GM21390 (cell line): ENCODE results near the gene FBXL17.
"Not testable (repeated sequence)": the region's sequence is repeated elsewhere in the genome, so short reads cannot be mapped to it uniquely, and the experiment has no call there.

ENCODE experiments used
- ATAC-seq: cut with Tn5 transposase; IDR thresholded peaks from one replicate; pipeline ENCODE4 v1.9.1; 2021; ENCODE audit not compliant: unreplicated experiment

The FBXL17 gene

DNA sequence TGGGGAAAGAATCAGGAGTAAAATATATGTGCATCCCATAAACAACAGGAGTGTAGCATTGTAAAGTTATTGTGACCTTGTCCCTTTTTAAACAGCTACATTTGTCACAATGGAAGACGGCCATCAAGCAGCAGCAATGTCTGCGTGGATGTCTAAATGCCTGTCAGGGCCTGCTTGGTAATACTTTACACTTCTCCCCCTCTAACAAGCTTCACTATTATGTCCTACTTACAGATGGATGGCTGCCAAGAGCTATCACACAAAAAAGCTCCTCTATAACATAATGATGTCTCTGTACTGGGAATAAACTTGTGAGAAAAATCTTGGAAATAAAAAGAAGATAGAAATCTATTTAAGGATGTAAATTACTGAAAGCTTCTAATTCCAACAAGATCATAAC, 213.0 kb downstream of the FBXL17 start:
- no peak for ATAC-seq

DNA sequence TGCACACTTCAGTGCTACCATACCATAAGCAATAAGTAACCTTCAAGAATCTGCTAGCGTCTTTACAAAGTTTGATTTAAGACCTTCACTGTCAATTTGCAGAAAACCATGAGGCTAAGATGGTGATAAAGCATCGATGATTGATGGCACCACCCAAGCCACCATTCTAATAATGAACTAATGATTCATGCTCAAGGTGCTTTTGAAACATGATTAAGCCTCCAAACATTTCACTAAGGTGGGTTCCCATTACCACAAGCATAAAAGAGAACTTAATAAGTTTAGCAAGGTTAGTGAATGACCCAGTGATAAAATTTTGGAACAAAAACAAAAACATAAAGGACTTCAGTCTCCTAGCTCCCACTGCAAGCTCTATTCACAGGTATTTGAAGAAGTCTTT, 214.7 kb downstream of the FBXL17 start:
- ATAC-seq: no peak

DNA sequence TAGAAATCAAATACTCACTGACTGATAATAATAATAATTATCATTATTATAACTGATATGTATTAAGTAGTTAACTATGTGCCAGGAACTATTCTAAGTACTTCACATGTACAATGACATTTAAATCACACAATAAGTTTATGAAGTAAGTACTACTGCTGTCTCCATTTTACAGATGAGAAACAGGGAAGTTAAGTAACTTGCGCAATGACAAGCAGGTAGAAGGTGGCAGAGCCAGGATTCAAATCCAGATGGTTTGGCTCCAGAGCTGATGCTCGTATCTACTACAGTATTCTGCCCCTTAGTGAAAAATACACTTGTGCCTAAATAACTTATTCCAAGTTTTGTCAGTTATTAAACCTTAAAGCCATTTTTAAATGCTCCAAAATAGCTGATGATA, 217.3 kb downstream of the FBXL17 start:
- ATAC-seq: no peak

DNA sequence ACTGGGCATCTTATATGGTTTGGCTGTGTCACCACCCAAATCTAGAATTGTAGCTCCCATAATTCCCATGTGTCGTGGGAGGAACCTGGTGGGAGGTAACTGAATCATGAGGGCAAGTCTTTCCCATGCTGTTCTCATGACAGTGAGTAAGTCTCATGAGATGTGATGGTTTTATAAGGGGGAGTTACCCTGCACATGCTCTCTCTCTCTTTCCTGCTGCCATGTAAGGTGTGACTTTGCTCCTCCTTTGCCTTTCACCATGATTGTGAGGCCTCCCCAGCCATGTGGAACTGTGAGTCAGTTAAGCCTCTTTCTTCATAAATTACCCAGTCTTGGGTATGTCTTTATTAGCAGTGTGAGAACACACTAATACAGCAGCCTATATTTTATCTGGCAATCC, 229.0 kb downstream of the FBXL17 start:
- not testable (repeated sequence) for ATAC-seq

DNA sequence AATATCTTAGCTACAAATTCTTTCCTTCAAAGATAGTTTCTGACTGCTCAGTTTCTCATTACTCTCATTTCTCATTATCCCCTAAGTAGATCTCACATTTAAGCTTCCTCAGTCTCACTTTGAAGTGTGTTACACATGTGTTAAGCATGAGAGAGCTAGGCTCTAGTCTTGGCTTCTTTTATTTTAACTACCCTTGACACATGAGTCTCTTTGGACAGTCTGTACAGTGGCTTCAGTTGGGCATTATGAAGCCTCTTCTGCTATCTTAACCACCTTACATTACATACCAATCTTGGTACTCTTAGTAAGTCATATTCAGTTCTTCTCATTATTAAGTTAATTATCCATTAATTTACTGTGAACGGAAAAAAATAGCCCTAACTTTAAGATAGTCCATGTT, 232.5 kb downstream of the FBXL17 start:
- no peak for ATAC-seq

DNA sequence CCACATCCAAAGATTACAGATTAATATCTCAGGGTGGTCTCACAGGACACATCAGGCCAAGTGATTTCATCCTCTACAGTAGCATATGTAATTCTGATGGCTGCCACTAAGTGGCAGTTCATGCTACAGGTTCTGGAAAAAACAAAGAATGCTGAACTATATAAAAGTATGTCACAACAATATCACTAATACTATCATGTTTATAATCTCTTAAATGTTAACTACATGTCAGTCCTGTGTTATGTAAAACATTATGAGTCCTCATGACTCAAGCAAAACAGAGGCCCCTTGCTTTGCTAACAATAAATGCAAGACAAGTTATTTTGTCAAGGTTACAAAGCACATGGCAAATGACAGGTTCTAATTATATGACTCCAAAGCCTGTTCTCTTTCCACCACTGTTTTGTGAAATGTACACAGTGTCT, 233.2 kb downstream of the FBXL17 start:
- ATAC-seq: peak; percentile 74

DNA sequence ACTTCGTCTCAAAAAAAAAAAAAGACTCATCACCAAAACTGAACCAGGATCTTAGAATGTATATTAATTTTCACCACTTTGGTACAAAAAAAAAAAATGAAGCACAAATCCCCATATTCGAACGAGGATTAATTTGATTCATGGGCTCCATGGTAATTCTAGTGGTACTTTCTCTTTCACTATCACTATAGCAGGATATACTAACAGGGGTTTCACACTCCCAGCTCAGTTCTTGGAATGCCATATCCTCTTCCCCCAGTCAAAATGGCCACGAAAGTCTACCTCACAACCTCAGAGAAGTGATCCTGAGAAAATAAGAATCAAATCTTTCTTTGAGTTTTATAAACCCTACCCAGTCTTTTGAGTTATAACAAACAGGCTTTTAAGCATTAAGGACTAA, 235.7 kb downstream of the FBXL17 start:
- ATAC-seq: no peak

DNA sequence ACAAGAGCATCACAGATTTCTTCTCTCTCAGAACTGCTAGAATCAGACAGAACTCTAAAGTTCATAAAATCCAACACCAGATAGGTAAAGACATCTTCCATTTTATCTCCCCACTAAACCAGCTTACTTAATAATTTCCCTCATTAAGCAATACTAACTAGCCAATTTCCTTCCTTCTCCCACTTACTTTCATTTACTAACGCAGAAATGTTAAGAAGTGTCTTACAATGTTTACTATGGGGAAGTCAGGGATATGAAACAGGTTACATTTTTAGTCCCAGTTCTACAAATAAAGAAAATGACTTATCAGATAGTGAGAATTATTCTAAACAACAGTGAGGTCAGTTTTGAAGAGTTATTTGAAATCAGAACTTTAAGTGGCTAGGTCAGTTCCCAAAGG, 236.5 kb downstream of the FBXL17 start:
- ATAC-seq: no peak

DNA sequence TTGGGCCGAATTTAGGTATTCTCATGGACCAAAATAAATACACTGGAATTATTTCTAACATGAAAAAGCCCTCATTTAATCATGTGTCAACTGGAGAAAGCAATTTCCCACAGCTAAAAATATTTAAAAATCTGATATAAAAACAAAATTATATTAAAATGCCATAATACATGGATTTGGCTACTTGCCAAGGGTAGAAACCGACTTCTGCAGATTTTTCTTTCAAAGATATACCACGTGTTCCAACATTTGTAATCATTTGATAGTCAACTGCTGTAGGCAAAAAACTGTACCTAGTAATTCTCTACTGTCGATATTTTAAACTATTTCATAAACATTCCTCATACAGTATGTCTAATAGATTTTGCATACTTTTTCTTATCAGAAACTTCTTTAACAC, 237.6 kb downstream of the FBXL17 start:
- no peak for ATAC-seq

DNA sequence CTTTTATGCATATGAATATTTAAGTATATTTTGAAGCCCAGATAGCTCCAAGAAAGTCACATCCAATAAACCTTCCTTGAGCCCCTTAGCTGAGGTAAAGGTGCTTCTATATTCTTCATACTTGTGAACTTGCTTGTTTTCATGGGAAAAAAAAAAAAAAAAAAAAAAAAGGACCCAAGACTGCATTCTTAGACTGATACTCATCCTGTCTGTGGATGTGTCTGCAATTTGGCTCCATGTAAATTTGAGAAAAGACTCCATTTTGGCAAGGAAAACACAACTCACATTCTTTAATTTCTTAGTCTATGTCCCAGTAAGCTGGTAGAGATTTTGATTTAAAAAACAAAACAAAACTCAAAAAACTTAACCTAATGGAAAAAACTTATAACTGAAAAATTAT, 238.3 kb downstream of the FBXL17 start:
- ATAC-seq: no peak

DNA sequence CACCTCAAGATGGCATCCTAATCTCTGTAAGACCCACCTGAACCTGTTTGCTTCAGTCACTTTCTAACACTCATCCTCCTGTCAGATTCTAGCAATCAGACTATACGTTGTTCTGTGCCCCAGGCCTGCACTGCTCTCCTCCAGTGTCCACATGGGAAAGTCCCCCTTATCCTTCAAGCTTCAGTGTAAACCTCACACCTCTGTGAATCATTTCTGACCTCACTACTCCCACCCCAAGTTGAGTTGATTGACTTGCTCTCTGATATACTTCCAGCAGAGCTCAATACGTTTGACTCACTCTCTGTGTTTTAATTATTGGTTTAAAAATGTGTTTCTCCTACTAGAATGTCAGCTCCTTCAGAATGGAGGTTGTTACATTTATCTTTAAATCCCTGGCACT, 240.2 kb downstream of the FBXL17 start:
- no peak for ATAC-seq

DNA sequence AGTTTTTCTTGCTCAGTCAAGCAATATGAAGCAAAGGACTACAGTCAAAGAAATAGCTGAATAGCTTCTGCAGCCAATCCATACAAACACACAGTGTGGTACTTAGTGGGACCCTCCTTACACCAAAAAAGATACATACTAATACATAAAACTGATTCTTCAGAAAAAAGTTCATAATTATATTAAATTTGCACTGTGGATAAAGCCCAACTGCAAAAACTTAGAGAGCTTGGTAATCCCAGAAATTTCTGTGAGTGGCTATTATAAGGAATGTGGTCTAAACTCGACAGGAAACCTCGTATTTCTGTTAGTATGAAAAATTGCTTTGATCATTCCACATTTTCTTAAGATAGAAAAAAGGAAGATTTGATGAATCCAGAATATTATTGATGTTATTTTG, 245.4 kb downstream of the FBXL17 start:
- no peak for ATAC-seq

DNA sequence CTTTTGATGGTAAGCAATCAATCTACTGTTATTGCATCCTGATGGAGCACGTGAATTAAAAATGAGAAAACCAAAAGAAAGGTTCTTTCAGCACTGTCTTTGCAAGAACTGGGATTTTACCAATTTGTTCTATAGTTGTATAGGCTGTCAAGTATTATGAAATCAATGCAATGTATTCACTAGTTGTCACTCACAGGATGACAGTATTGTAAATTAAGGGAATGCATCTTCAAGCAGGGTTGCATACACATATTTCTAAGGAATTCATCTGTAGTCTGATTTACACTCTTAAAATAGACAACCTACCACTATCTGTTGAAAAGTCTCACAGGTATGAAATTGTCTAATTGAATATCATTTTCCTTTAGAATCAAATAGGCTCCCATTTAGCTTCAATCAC, 252.8 kb downstream of the FBXL17 start:
- no peak for ATAC-seq

DNA sequence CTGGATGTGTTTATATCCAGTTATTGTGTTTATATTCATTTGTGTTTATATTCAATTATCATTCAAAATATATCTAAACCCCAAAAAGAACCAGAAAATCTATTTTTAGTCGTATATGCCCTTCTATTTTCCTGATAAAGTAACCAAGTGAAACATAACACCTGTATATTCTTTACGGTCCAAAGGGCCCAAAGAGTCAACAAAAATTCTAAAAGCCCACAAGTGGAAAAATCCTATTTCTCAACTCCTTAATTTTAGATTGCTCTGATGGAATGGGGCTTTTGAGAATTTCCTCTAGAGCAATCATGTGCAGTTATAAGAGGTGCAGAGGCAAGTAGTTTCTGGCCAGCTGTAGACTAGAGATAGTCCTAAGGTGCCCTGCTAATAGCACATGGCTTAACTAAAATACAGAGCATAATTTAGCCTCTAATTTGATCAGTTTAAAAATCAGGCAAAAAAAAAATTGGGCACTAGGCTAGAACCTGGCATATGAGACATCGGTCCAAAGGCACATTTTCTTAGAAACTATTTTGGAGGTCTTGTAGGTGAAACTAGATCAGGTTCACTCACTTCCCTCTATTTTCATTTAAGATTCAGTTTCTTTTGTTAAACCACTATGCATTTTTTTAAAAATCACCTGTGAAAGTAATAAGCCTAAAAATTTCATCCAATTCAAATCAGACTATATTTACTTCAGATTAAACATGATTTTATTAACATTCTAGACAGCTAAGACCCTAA, 256.0 kb downstream of the FBXL17 start:
- ATAC-seq: peak; percentile 65

DNA sequence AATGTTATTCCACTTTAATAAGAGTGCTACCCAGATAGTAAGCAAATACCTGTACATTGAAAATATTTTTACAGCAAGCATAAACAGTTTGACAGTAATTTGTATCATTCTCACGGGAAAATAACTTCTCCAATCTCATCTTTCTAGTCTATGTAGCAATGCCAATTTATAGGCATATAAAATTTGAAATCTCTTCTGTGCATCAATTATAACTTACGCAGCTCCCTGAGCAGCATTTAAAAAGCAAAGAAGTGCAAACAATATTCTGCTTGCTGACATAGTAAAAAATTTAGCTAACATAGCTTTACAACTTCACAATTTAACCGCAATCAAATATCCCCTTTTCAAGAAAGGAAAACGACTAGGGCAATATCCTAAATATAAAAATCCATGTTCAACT, 257.3 kb downstream of the FBXL17 start:
- ATAC-seq: no peak

DNA sequence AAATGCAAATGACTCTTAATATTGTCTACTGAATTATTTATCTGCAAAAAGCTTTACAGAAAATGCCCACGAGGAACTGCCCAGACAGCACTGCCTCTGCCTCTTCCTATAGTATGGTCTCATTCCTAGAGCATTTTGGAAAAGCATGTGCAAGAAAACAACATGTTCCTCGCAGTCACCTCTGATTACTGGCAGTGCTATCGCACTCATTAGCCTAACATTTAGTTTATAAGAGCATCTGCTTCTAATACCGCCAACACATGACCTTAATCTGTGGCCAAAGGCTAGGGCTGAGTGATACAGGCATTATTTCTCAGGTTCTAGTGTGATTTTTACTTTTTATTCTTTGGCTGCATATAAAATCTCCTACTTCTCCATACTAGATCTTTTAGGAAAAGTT, 259.2 kb downstream of the FBXL17 start:
- no peak for ATAC-seq

DNA sequence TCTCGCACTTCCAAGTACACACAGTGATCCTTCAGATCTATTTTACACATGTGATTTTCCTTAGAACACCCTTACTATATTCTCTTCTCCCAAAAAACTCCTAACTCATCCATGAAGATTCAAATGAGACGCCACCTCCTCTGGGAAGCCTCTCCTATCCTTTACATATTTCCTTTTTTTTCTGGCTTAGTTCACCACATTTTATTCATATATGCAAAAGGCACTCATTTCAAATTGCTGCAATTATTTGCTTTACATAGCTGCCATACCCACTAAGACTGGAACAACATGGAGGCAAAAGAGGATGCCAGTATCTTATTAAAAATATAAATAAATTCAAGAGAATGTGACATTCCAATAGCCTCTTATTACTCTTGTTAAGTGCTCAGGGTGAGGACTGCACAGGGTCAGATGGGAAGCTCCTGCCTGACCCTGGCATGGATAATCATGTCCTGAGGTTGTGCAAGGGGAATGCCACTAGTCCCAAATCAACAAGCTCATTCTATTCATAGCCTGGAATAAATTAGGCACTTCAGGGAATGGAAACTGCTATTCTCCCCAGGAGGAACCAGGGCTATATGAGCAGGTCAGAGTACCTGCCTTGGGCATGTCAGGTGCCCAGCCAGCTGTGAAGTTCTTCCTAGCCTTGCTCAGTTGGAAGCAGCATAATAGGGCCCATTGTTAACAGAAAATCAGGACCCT, 262.9 kb downstream of the FBXL17 start:
- ATAC-seq: no peak

DNA sequence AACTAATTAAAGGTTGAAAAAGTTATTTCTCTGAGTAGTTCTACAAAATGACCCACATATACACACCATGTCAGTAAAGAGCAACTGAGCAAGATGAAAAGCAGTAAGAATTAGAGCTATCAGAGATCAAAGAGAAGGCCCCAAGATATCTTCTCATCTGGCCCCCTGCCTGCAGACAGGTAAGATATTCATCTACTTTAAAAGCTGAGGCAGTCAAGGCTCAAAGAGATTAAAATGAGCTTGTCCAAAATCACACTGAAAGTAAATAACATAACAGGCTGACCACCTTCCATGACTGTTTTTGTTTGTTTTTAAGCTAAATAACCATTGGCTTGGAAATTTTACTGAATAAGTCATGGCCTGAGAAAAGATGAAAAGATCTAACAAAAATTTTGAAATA, 266.2 kb downstream of the FBXL17 start:
- ATAC-seq: no peak

DNA sequence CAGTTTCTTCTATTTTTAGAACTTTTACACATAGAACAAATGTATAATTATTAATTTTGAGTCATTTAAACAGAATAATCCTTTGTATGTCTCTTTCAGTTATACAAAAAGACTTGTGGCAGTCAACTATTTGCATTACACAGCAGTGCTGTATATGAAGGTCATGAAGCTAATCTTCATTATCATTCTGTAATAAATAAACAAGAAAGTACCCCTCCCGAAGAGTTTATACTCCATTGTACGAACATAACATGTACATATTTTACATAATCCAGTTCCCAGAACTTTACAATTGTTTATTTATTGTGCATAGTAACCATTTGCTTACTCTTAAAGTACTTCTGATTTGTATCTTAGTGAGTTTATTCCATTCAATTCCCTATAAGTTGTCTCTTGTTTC, 267.9 kb downstream of the FBXL17 start:
- no peak for ATAC-seq

DNA sequence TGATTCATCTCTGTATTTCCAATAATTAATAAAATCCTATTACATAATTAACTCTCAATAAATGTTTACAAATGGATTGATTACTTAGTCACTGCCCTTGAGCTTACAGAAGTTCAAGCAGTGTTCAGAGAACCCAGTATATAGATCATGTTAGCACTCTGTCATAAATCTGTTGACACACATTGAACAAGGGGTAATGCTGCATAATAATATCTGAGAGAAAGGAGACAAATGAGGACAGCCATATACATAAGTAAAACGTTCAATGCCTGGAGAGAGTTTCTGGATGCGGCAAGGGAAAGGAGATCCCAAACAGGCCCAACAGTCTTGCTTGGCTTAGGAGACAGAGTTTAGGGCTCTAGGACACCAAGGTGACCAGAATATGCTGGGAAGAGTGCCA, 270.2 kb downstream of the FBXL17 start:
- ATAC-seq: no peak

DNA sequence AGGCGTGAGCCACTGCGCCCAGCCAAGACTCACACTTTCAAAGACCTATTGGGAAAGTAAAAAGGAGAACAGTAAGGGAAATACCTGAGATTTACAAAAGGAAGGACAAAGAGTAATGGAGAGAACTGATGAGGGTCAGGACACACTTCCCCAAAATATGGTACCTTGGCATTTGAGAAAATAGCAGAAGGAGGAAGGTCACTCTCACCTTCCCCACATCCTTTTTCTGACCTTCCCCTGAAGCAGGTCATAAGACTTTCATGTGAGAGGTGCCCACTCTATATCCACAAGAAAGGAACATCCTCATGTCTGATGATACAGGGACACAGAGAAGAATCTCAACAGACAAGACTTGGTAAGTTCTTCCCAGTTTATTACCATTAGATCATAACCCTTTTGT, 272.8 kb downstream of the FBXL17 start:
- no peak for ATAC-seq

DNA sequence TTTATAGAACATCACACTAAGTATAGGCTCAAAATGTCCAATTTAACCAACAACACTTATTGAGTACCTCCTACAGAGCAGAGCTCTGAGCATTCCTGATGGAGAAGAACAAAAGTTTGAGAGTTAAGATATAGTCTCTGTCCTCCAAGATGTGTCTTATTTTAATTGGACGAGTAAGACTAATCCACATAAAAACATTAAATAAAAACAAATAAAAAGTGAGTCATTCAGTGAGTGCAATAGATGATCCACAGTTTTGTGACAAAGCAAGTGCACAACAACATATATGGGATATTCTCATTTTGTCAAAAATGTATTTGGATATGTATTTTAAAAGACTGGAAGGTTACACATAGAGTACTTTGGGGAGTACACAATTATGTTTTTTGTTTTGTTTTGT, 277.4 kb downstream of the FBXL17 start:
- ATAC-seq: no peak

DNA sequence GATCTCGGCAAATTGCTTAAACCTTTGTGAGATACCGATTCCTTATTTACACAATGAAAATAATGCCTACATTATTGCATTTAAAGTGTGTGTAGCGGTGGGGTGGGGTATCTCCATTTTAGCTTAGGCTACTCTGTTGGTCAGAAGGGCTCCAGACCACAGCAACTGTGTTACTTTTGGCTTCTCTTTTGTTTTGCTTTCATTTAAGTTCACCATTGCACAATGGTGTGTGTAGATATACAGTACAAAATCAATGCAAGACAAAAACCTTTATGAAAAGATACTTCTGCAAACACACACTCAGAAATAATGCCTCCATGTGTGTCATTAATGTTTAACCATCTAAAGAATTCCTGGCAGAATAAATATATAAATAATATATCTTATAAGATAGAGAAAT, 279.4 kb downstream of the FBXL17 start:
- no peak for ATAC-seq
